DMS53 treated with DMSO at 0.1 percent for 48 hours (cell line): ENCODE results near the gene SH3BGR.

Source experiments
- DNase-seq: peaks from one replicate; lab custom pipeline; 2025; ENCODE audit not compliant: unreplicated experiment; lab: John Stamatoyannopoulos, UW

The SH3BGR gene

GRCh38 chr21:39511102-39511501, 59.3 kb downstream of the SH3BGR start:
- DNase-seq: no peak

GRCh38 chr21:39513735-39514134, 62.0 kb downstream of the SH3BGR start:
- DNase-seq: no peak

DNA sequence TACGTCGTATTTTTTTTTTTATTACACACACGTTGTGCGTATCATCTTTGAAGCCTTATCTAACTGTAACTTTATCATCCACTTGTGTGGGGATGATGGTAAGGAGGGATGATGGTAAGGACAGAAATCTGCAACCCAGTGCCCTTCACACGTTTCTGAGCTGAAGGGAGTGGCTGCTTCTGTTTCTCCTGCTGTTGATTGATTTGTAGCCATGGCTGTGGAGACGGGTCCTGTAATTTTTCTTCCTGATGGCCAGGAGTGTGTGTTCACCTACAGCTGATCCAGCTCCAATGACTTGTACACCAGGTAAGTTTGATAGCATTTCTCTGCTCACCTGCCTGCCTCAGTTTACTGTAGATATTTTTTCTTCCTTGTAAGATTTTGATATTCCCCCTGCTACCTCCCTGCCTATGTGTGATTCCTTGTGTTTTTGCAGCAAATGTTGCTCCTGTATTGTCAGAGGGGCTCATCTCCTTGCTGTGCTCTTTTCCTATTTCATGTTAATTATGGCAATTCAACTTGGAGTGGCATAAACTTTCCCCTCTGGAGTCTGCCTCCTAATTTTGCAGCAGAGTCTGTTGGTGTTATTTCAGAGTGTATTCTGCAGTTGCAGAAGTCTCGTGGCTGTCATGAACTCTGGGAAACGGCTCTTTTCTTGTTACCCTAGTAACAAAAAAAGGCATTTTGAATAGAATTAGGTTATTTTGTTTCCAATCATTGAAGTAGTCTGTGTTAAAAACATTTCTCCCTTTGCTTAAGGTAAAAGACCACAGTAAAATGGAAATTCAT, 64.1 kb downstream of the SH3BGR start:
- no peak for DNase-seq

- peak; percentile 66 for DNase-seq
Observed at GRCh38 chr21:39518055-39518846, 66.5 kb downstream of the SH3BGR start.

GRCh38 chr21:39518847-39519210, 67.1 kb downstream of the SH3BGR start:
- DNase-seq: no peak

- DNase-seq: no peak
Observed at GRCh38 chr21:39519835-39520234, 68.1 kb downstream of the SH3BGR start.

DNA sequence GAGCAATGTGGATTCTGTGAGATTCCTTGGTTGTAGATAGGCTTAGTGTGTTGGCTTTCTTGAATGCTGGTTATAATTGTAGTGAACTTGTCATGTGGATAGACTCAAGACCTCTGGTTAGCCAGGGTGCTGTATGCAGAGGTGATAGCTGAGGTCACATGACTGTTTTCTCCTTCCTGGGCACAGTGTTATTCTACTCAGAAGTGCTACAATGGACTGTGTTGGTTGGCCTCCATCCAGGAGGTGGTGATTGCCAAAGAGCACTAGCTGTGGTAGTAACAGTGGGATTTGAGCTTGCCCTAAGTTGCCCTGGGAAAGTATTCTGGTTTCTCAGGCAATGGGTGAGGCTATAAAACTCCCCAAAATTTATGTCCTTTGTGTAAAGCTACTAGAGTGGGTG, 71.6 kb downstream of the SH3BGR start:
- DNase-seq: no peak

- no peak for DNase-seq
Observed at GRCh38 chr21:39523915-39524314, 72.1 kb downstream of the SH3BGR start.

DNA sequence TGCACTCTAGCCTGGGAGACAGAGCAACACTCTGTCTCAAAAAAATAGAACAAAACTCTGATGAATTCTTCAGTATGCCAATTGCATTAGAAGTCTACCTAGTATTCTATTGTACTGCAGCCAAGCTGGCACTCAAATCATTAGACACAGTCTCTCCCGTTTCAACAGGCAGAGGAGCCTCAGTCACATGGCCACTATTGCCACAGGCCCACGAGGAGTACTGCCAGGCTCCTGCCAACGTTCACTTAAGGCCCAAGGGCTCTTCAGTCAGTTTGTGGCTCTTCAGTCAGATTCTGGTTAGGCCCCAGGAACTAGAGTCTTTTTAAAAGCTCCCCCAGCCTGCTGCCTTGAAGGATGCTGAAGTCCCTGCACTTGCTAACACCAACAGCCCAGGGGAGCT, 73.4 kb downstream of the SH3BGR start:
- DNase-seq: no peak

DNA sequence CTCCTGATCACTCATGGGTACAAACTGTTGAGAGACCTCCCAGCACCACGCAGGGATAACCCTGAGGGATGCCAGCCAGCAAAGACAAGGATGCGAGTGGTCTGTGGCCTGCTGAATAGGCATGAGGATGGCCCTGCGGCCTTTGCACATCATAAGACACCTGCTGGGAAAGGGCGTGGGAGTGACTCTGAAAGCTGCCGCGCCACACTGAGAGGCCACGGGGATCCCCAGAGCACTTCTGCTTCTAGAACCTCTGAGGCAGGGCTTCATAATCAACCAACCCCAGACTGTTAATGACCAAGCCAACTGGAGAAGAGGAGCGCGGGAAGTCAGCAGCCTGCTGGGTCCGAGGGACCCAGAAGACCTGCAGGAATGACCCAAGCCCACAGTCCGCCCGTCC, 73.8 kb downstream of the SH3BGR start:
- no peak for DNase-seq

- no peak for DNase-seq
Observed at GRCh38 chr21:39527067-39527595, 75.4 kb downstream of the SH3BGR start.

DNA sequence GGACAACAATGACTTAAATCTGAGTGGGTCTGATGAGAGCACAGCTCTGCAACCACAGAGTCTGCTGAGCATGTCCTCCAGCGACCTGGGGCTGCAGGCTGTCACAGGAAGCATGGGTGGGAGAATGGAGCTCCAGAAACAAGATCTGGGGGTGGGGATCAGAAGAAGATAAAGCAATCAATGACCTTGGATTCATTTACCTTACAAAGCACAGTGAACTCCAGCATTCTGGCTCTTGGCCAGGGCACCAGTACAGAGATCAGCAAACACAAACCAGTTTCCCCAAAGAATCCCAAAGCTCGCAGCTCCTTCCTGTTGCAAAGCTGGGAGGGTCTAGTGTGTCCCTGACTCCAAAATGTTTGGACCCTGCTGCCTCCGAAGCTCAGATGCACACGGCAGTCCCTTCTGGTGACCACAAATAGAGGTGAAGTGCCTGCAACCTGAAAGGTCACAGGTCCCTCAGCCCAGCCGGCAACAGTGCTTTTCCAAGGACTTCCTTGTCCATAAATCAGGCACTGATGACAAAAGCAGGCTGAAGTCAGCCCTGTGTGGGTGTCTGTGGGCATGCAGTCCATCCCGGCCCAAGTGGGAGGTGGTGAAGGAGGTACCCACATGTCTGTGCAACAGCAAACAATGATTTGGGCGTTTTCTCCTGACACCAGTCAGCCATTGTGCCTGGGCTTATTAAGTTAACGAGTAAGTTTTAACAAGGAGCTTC, 76.1 kb downstream of the SH3BGR start:
- peak; percentile 38 for DNase-seq

GRCh38 chr21:39529026-39529425, 77.3 kb downstream of the SH3BGR start:
- no peak for DNase-seq

- DNase-seq: no peak
Observed at GRCh38 chr21:39531064-39531463, 79.3 kb downstream of the SH3BGR start.

- peak; percentile 6 for DNase-seq
Observed at GRCh38 chr21:39531840-39532239, 80.1 kb downstream of the SH3BGR start.

- no peak for DNase-seq
Observed at GRCh38 chr21:39533545-39534380, 82.0 kb downstream of the SH3BGR start.

DNA sequence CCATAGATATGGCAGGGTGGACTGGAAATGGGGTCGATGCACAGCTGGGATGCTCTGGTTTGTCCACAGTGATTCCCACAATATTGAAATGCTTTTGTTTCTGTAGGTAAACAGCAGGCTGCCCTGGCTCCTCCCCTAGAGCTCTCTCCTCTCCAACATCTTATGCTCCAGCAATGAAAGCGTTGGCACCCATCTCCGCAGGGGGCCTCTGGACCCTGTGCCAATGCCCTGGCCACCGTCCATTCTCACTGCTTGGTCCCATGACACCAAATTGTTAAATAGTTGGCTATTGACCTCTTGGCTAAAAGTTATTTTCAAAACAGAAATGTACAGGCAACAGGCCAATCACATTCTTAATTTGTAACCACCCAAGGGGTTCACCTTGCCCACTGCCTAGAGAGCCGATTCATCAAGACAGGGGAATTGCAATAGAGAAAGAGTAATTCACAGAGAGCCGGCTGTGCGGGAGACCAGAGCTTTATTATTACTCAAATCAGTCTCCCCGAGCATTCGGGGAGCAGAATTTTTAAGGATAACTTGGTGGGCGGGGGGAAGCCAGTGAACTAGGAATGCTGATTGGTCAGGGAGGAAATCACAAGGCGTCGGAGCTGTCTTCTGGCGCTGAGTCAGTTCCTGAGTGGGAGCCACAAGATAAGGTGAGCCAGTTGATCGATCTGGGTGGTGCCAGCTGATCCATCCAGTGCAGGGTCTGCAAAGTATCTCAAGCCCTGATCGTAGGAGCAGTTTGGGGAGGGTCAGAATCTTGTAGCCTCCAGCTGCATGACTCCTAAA, 84.1 kb downstream of the SH3BGR start:
- no peak for DNase-seq

GRCh38 chr21:39536835-39537234, 85.1 kb downstream of the SH3BGR start:
- DNase-seq: no peak

DNA sequence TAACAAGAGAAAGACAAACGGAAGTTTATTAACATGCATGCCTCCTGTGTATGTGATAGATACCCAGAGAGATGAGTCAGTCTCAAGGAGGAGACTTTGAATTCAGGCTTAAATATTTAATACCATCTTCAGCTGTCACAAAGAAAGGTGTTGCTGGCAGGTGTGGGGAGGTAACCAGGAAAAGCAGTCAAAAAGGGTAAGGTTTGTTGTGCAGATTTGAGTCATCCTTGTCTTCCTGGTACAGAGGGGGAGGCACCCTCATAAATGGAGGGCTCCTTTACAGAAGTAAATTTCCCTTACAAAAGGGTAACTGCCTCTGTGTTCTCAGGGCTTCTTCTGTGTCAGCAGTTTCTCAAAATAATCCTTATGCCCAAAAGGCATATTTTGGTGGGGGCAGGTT, 85.8 kb downstream of the SH3BGR start:
- DNase-seq: peak; percentile 20
